Ovary (tissue), 9 donors: Measurements from ENCODE around the gene CRTAP. TPM values are rescaled to one million over a fixed set of nuclear protein-coding genes. Genes with fewer than 3 reads are reported as not detected.
"Not testable (repeated sequence)": the region's sequence is repeated elsewhere in the genome, so short reads cannot be mapped to it uniquely, and the experiment has no call there.

Experiments
- DNase-seq, 5 donors: peaks; one replicate each; pipeline ENCODE4 v3.0.0-alpha.2; 2019 to 2020
- H3K27ac ChIP-seq, 2 donors: fragments of 200-600 bp; one replicate each; pipeline versions ENCODE4 v1.5.1 to v1.8.0; 2019 to 2022
- H3K27me3 ChIP-seq: fragments of 200-600 bp; one replicate; pipeline ENCODE4 v1.8.0; 2022
- H3K36me3 ChIP-seq: fragments of 200-600 bp; sonication (generic); one replicate; pipeline ENCODE4 v1.5.1; 2019
- H3K4me1 ChIP-seq: one replicate; pipeline ENCODE4 v1.8.1; 2013; ENCODE audit warnings: mild to moderate bottlenecking, moderate library complexity; ENCODE audit not compliant: insufficient read depth
- H3K4me3 ChIP-seq: fragments of 200-600 bp; sonication (generic); one replicate; pipeline ENCODE4 v1.5.1; 2017
- H3K9me3 ChIP-seq, 2 donors: fragments of 200-600 bp in 1 of 2; sonication (generic) in 1 of 2; one replicate each; pipeline versions ENCODE4 v1.5.1 to v1.8.1; 2013 to 2019; ENCODE audit warnings: mild to moderate bottlenecking in 1 of 2, moderate library complexity in 1 of 2
- CTCF ChIP-seq, 3 donors: fragments of 450-650 bp in 2 of 3; fragments of 200-600 bp in 1 of 3; IDR thresholded peaks; one replicate each; pipeline versions ENCODE4 v1.5.1 to v1.8.0; 2016 to 2022; ENCODE audit warnings: antibody characterized with exemption in 3 of 3, mild to moderate bottlenecking in 1 of 3
- EP300 ChIP-seq: sonication (generic); formaldehyde crosslinking; IDR thresholded peaks from one replicate; pipeline ENCODE4 v1.6.1; 2017; ENCODE audit warnings: antibody characterized with exemption
- POLR2A ChIP-seq: fragments of 450-650 bp; IDR thresholded peaks from one replicate; pipeline ENCODE4 v1.6.1; 2017; ENCODE audit warnings: antibody characterized with exemption, mild to moderate bottlenecking, moderate library complexity
- WGBS, 3 donors: extraction: QIAGEN DNeasy Blood & Tissue Kit in 1 of 3; methylation state at CpG; one replicate each; pipeline versions ENCODE4 v1.1.5 to v1.1.7; 2013 to 2017; 5-methylcytosine and 5-hydroxymethylcytosine counted together
- intact Hi-C, 4 donors: fragments of 100-400 bp; cut with DNase I; formaldehyde crosslinking; loops; one replicate each; pipeline versions ENCODE4 v1.11.0 to v1.15.1; 2022 to 2023
- polyA plus RNA-seq, 2 donors: library from polyadenylated mRNA; stranded (reverse); fragments of 200-250 nt in 1 of 2; fragments of 350-450 nt in 1 of 2; fragmentation: Illumina TruSeq in 1 of 2; extraction: RNeasy Lipid Tissue Mini Kit (QIAGEN cat#74804) in 1 of 2; gene quantifications; one replicate each; pipeline ENCODE4 v1.2.3, GENCODE V29; 2013 to 2014
- total RNA-seq, 7 donors: library from RNA; depleted of rRNA in 2 of 7; stranded (reverse); fragments of >200 nt in 2 of 7; fragmentation: NEBNext Ultra II Directional in 3 of 7; extraction: Animal tissue kit (Norgen Biotek cat#: 25700) in 3 of 7; gene quantifications; one replicate each; pipeline versions ENCODE4 v1.1.0 to v1.2.4, GENCODE V29; 2016 to 2023
- donor health status: DM: no; HTN: no; CAD: no; lungs with moderate emphysema.
- donor health status: DM: no; HTN: no; CAD: no.
- donor health status: Bipolar disorder and iron deficiency.
- donor health status: DM: yes; HTN: yes; CAD: no.
- donor health status: DM: no; HTN: no; CAD: no.
- donor health status: DM: yes; HTN: yes; CAD: no.

The CRTAP gene
- total and polyA plus RNA-seq, 9 donors: 130 to 788 (median 251) TPM

- DNase-seq: no peak
- H3K27ac ChIP-seq: no peak overlapping the region
- 87 to 94% (median 90%) methylated on average over 4 of the region's 4 CpGs for WGBS, 3 donors
- no peaks in the 10 kb centered on the region for H3K4me1 ChIP-seq
- no peaks in the 10 kb centered on the region for H3K9me3 ChIP-seq
- no peak overlapping the region for H3K4me3 ChIP-seq
- intact Hi-C loops: no loop called here
- H3K27me3 ChIP-seq: no peaks in the 10 kb centered on the region
- TF ChIP-seq EP300 (no peak), POLR2A (no peak), CTCF (IDR thresholded peaks at IDR 0.05) (no peak)
- H3K36me3 ChIP-seq: no peaks in the 10 kb centered on the region
These were observed 45.4 kb downstream of the CRTAP start for GRCh38 chr3:33159234-33159633.

DNA sequence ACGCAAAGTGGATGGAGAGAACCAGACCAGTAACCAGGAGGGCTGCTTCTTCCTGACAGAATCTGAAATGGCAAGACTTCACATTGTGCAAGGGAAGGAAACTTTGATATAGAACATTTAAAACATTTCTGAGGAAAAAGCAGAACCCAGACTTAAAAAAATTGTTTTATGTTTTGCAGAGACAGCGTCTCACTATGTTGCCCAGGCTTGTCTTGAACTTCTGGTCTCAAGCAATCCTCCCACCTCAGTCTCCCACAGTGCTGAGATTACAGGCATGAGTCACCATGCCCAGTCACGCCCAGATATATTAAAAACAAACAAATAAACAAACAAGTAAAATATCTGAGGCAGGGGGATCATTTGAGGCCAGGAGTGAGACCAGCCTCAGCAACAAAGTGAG, 46.2 kb downstream of the CRTAP start:
- no peak overlapping the region for H3K27ac ChIP-seq
- WGBS, 3 donors: 73 to 82% (median 81%) methylated on average over 3 of the region's 3 CpGs
- TF ChIP-seq CTCF (IDR thresholded peaks at IDR 0.05) (no peak), POLR2A (no peak), EP300 (no peak)

GRCh38 chr3:33162621-33163020, 48.8 kb downstream of the CRTAP start:
- H3K9me3 ChIP-seq, H3K4me3 ChIP-seq, intact Hi-C loops, H3K36me3 ChIP-seq, H3K27ac ChIP-seq, H3K4me1 ChIP-seq, H3K27me3 ChIP-seq, DNase-seq: not testable (repeated sequence)
- WGBS, 3 donors: 82 to 88% (median 84%) methylated on average over 5 of the region's 5 CpGs

More for the DNA sequence above, 46.2 kb downstream of the CRTAP start:
- Histone ChIP-seq H3K9me3 (no peaks in the 10 kb centered on the region), H3K36me3 (no peaks in the 10 kb centered on the region), H3K4me1 (no peaks in the 10 kb centered on the region), H3K27me3 (no peaks in the 10 kb centered on the region), H3K4me3 (no peak overlapping the region)
- no peak for DNase-seq
- intact Hi-C loops: no loop called here

DNA sequence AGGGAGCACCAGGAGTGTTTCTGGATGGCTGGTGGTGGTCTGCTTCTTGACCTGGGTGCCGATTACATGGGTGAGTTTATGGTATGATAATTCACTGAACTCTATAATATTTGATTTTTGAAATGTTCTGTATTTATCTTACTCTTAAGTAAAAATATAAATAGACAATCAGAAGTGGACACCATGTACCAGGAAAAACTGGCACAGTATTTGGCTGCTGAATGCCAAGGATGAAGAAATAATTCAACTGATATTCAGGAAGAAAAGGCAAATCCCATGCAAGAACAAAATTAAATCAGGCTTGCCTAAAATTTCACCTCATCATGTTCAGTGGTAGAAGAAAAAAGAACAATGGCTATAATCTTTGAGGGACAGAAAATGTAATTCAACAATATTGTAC, 51.6 kb downstream of the CRTAP start:
- 41 to 60% (median 53%) methylated on average over 1 of the region's 1 CpG for WGBS, 3 donors
- H3K27me3 ChIP-seq: no peaks in the 10 kb centered on the region

GRCh38 chr3:33166095-33166494, 52.3 kb downstream of the CRTAP start:
- TF ChIP-seq POLR2A: no peak
- TF ChIP-seq EP300: no peak
- no peak for TF ChIP-seq CTCF (IDR thresholded peaks at IDR 0.05)
- H3K4me1 ChIP-seq: peaks cover 7% of the 10 kb centered on the region
- intact Hi-C loops: no loop called here
- no peak overlapping the region for H3K4me3 ChIP-seq
- no peak for DNase-seq
- WGBS, 3 donors: 74 to 77% (median 75%) methylated on average over 2 of the region's 2 CpGs
- H3K27ac ChIP-seq: no peak overlapping the region
- H3K9me3 ChIP-seq: no peaks in the 10 kb centered on the region
- no peaks in the 10 kb centered on the region for H3K27me3 ChIP-seq
- no peaks in the 10 kb centered on the region for H3K36me3 ChIP-seq

More for the DNA sequence above, 51.6 kb downstream of the CRTAP start:
- Histone ChIP-seq H3K27ac (no peak overlapping the region), H3K4me1 (peaks cover 7% of the 10 kb centered on the region), H3K9me3 (no peaks in the 10 kb centered on the region), H3K36me3 (no peaks in the 10 kb centered on the region), H3K4me3 (no peak overlapping the region)
- no peak for TF ChIP-seq POLR2A
- no peak for TF ChIP-seq EP300
- no peak for TF ChIP-seq CTCF (IDR thresholded peaks at IDR 0.05)
- intact Hi-C loops: no loop called here
- DNase-seq: no peak
